ENCODE results near the gene BIRC3. TPM values are rescaled to one million over a fixed set of nuclear protein-coding genes. Genes with fewer than 3 reads are reported as not detected.

Gene BIRC3
- total RNA-seq: 10.7 and 11.2 TPM in 2 replicates

GRCh38 chr11:102317099-102317767 lies at the start of gene BIRC3:
Gene BIRC3 (plus strand): TSS chr11:102317484. CDS start chr11:102324510, 7,026 bp downstream.

GRCh38 chr11:102346748-102347461 lies 29.6 kb downstream of the BIRC3 start, which contains the start of gene BIRC2:
Gene BIRC2 (plus strand): TSS chr11:102347214. CDS start chr11:102349855, 2,641 bp downstream.

Other genes with a start within 250 kb of the BIRC3 start
- 7.5 and 10.3 TPM in 2 replicates for gene YAP1, start 207.0 kb upstream of the BIRC3 start, total RNA-seq
- 37.4 and 40.7 TPM in 2 replicates for gene BIRC2, start 29.7 kb downstream of the BIRC3 start, total RNA-seq
- gene TMEM123, start 135.3 kb downstream of the BIRC3 start, total RNA-seq: 207 and 208 TPM in 2 replicates
- gene MMP7, start 213.3 kb downstream of the BIRC3 start, total RNA-seq: not detected in 2 replicates

Measured in mammary microvascular endothelial cell (primary cell).